OCI-LY3 (cell line): Measurements from ENCODE around the gene SUMF1.

Source experiments
- H2AFZ ChIP-seq: fragments of 200-600, 300-600 bp; shearing (Covaris generic); 2 replicates; pipeline ENCODE4 v1.6.0; 2014; ENCODE audit warnings: antibody characterized with exemption, low read depth, low read length
- H3K27ac ChIP-seq: fragments of 200-600, 300-600 bp; sonication (generic); 2 replicates; pipeline ENCODE4 v1.5.1; 2014; ENCODE audit warnings: mild to moderate bottlenecking, low read length, moderate library complexity, mixed read lengths
- H3K27me3 ChIP-seq: fragments of 200-600, 300-600 bp; sonication (generic); 2 replicates; pipeline ENCODE4 v1.6.1; 2014; ENCODE audit warnings: low read depth, low read length, mixed read lengths
- H3K36me3 ChIP-seq: fragments of 200-600, 300-600 bp; sonication (generic); replicated peaks from 2 replicates; pipeline ENCODE3; 2014; ENCODE audit warnings: low read depth, low read length, mixed read lengths
- H3K4me1 ChIP-seq: fragments of 300-600, 200-600 bp; sonication (generic); 2 replicates; pipeline ENCODE4 v1.6.1; 2014; ENCODE audit warnings: low read length, mixed read lengths
- H3K4me2 ChIP-seq: fragments of 200-600, 300-600 bp; sonication (generic); 2 replicates; pipeline ENCODE4 v1.6.1; 2014; ENCODE audit warnings: low read length, mixed read lengths
- H3K4me3 ChIP-seq: fragments of 300-600, 200-600 bp; sonication (generic); 2 replicates; pipeline ENCODE4 v1.5.1; 2014; ENCODE audit warnings: antibody characterized with exemption, mild to moderate bottlenecking, low read length, moderate library complexity
- H3K79me2 ChIP-seq: fragments of 300-600, 200-600 bp; shearing (Covaris generic); 2 replicates; pipeline ENCODE4 v1.6.1; 2014; ENCODE audit warnings: mild to moderate bottlenecking, low read length, mixed read lengths
- H3K9ac ChIP-seq: fragments of 300-600, 200-600 bp; shearing (Covaris generic); 2 replicates; pipeline ENCODE4 v1.6.0; 2014; ENCODE audit warnings: mild to moderate bottlenecking, low read length, moderate library complexity
- H3K9me3 ChIP-seq: fragments of 200-600, 300-600 bp; shearing (Covaris generic); 2 replicates; pipeline ENCODE4 v1.6.1; 2014; ENCODE audit warnings: low read length, mixed read lengths; ENCODE audit not compliant: insufficient read depth
- H4K20me1 ChIP-seq: fragments of 200-600, 300-600 bp; sonication (generic); 2 replicates; pipeline ENCODE4 v1.6.1; 2016; ENCODE audit warnings: low read length, mixed read lengths; ENCODE audit not compliant: insufficient read depth
- EZH2phosphoT487 ChIP-seq: fragments of 200-600 bp; shearing (Covaris generic); IDR thresholded peaks from 2 replicates; pipeline ENCODE4 v1.6.1; 2018; ENCODE audit warnings: antibody characterized with exemption, mixed run types, low read depth
- TF ChIP-seq, protein P1 (sequence below): fragments of 200-600, 300-600 bp; sonication (generic); IDR thresholded peaks from 2 replicates; pipeline ENCODE4 v1.5.1; 2014; ENCODE audit warnings: antibody characterized with exemption, low read length, low read depth

The SUMF1 gene

DNA sequence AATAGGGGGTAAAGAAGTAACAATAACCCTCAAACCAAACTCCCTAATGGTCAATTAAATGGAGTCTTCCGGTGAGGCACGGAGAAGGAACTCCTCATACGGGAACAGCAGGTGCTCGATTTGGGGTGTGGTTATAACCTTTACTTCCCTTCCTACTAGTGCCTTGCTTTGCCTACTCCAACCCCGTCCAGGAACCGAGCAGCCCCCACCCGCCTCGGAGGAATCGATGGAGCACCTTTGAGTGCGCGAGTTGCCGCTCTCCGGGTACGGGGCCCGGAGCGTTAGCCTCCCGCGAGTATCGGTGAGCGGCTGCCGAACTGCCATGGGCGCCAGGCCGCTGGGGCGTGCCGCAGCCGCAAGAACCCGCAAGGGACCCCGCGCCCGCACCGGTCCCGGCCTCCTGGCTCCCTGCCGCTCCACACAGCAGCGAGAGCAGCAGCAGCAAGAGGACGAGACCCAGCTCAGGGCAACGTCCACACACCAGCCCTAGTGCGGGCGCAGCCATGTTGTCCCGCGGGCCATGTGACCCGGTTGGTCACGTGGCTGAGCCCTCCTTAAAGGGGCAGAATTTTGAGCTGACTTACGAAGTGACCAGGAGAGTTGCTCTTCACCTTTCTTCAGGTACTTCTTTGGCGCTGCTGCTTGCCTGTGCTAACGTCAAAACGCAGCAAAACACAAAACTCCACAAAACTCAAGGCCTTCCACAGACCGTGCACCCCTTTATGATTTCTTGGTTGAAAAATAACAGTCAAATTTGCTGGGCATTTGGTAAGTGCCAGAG is at the start of gene SUMF1:
TSS of gene SUMF1 (minus strand) at position 529 of the 781 bp plus-strand sequence. CDS start at position 505, 24 bp downstream.
- H3K79me2 ChIP-seq = no peaks in the 10 kb centered on the region
- no peak within 1 kb of the TSS for H3K27ac ChIP-seq
- no peak within 1 kb of the TSS for H3K4me2 ChIP-seq
- H4K20me1 ChIP-seq = no peaks in the 10 kb centered on the region
- TF ChIP-seq, protein P1, sequence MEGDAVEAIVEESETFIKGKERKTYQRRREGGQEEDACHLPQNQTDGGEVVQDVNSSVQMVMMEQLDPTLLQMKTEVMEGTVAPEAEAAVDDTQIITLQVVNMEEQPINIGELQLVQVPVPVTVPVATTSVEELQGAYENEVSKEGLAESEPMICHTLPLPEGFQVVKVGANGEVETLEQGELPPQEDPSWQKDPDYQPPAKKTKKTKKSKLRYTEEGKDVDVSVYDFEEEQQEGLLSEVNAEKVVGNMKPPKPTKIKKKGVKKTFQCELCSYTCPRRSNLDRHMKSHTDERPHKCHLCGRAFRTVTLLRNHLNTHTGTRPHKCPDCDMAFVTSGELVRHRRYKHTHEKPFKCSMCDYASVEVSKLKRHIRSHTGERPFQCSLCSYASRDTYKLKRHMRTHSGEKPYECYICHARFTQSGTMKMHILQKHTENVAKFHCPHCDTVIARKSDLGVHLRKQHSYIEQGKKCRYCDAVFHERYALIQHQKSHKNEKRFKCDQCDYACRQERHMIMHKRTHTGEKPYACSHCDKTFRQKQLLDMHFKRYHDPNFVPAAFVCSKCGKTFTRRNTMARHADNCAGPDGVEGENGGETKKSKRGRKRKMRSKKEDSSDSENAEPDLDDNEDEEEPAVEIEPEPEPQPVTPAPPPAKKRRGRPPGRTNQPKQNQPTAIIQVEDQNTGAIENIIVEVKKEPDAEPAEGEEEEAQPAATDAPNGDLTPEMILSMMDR = no peak
- no peak for TF ChIP-seq EZH2phosphoT487
- H3K36me3 ChIP-seq = no peaks in the 10 kb centered on the region
- H2AFZ ChIP-seq = no peak within 1 kb of the TSS
- 0 out of 2 replicates have a peak, but pooled peaks cover 6% of the 10 kb centered on the region for H3K27me3 ChIP-seq
- H3K9ac ChIP-seq = no peak within 1 kb of the TSS
- H3K9me3 ChIP-seq = no peaks in the 10 kb centered on the region
- H3K4me1 ChIP-seq = no peaks in the 10 kb centered on the region
- no peak within 1 kb of the TSS for H3K4me3 ChIP-seq

DNA sequence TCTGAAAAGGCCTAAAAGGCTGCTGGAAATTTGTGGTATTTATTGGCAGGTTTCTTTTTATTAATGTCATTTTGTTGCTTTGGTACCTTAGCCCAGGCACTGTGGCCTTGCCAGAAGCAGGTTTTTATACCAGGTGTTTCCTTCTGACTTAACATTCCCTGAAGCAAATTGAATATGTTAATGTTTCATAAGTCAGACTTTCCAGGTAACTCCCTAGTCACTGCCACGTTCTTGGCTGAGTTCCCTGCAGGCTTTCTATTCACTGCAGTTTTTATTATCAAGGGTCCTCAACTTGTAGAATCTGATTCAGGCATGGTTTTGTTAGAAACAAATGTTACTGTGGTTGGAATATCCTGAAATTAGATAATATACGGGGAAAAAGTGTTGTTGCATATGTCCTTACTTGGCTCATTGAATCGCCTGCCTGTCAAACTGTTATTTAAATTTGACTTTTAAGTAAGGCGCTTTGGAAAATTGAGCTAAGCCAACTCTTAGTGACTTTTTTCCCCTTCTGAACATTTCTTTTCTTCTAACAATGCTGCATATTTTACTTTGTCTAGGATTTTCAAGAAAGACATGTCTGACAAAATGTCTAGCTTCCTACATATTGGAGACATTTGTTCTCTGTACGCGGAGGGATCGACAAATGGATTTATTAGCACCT is 49.0 kb upstream of the SUMF1 start:
- Histone ChIP-seq H3K4me2 (no peak overlapping the region), H4K20me1 (peaks cover 6% of the 10 kb centered on the region; the same call in 1 of the 2 replicates), H3K27ac (no peak overlapping the region), H3K36me3 (no peaks in the 10 kb centered on the region), H3K9me3 (no peaks in the 10 kb centered on the region), H3K9ac (no peak overlapping the region), H3K4me1 (no peaks in the 10 kb centered on the region), H2AFZ (no peak overlapping the region), H3K4me3 (no peak overlapping the region), H3K27me3 (peaks cover 9% of the 10 kb centered on the region), H3K79me2 (no peaks in the 10 kb centered on the region)
- TF ChIP-seq EZH2phosphoT487 = no peak
- TF ChIP-seq, protein P1 = no peak

DNA sequence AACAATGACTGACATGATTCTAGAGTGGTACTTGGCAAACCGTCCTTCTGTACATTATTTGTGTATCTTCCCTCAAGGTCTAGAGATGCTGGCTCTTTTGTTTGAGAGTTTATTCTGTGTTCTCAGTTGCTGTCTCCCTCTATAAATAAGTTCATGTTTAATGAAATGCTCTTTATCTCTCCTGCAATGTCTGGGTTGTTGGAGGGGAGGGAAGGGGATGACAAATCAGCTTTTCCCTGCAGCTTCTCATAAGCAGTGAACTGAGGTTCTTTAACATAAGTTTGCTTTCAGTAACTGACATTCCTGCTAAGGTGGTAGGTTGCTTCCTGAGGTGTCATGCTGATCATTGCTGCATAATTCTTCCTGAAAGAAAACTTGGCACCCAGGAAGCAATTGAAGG is 47.8 kb upstream of the SUMF1 start:
- Histone ChIP-seq H2AFZ (no peak overlapping the region), H3K9me3 (no peaks in the 10 kb centered on the region), H3K4me3 (no peak overlapping the region), H3K36me3 (no peaks in the 10 kb centered on the region), H3K27me3 (peaks cover 19% of the 10 kb centered on the region), H3K9ac (no peak overlapping the region), H3K4me2 (no peak overlapping the region), H4K20me1 (peaks cover 6% of the 10 kb centered on the region; the same call in 1 of the 2 replicates), H3K27ac (no peak overlapping the region), H3K79me2 (no peaks in the 10 kb centered on the region), H3K4me1 (no peaks in the 10 kb centered on the region)
- TF ChIP-seq, protein P1 = no peak
- no peak for TF ChIP-seq EZH2phosphoT487

DNA sequence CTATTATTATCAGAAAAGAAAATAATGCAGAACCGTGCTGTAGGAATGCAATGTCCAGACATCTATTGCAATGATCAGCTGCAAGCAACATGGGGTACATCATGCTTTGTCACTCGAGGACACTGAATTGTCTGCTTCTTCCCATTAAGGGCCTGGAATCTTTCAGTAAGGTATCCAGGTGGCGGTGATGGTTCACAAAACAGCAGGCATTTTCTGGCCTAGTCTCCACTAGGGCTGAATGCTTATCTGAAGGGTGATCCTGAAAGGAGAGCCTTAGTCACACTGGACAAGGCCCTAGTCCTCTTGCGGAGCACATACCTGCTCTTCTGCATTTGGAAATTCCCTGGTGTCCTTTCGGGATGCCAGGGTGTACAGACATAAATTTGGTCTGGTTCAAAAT is 47.3 kb upstream of the SUMF1 start:
- Histone ChIP-seq H3K9ac (no peak overlapping the region), H3K79me2 (no peaks in the 10 kb centered on the region), H3K4me3 (no peak overlapping the region), H3K9me3 (no peaks in the 10 kb centered on the region), H3K27ac (no peak overlapping the region), H4K20me1 (peaks cover 6% of the 10 kb centered on the region; the same call in 1 of the 2 replicates), H2AFZ (no peak overlapping the region), H3K4me2 (no peak overlapping the region), H3K27me3 (peaks cover 23% of the 10 kb centered on the region), H3K4me1 (no peaks in the 10 kb centered on the region), H3K36me3 (no peaks in the 10 kb centered on the region)
- no peak for TF ChIP-seq EZH2phosphoT487
- TF ChIP-seq, protein P1 = no peak
